BLaER1 treated with 17β-estradiol and CSF1 and Interleukin-3, amounts not matched to agents 10 nM and 100 nM (cell line): ENCODE measurements around the gene SMARCA5.
"Not testable (repeated sequence)": the region's sequence is repeated elsewhere in the genome, so short reads cannot be mapped to it uniquely, and the experiment has no call there.

Experiments
- H3K27ac ChIP-seq, 11 experiments: shearing (Covaris generic); formaldehyde crosslinking; 2 replicates each; pipeline ENCODE4 v1.8.1; 2022
- H3K27me3 ChIP-seq, 11 experiments: shearing (Covaris generic); formaldehyde crosslinking; 2 replicates each; pipeline ENCODE4 v1.8.1; 2022
- H3K36me3 ChIP-seq, 11 experiments: shearing (Covaris generic); formaldehyde crosslinking; 2 replicates each; pipeline ENCODE4 v1.8.1; 2022
- H3K4me1 ChIP-seq, 10 experiments: shearing (Covaris generic); formaldehyde crosslinking; 2 replicates each; pipeline ENCODE4 v1.8.1; 2022
- H3K4me2 ChIP-seq, 11 experiments: shearing (Covaris generic); formaldehyde crosslinking; 2 replicates each; pipeline ENCODE4 v1.8.1; 2022
- H3K4me3 ChIP-seq, 10 experiments: shearing (Covaris generic); formaldehyde crosslinking; 2 replicates each; pipeline ENCODE4 v1.8.1; 2022
- H3K9ac ChIP-seq, 11 experiments: shearing (Covaris generic); formaldehyde crosslinking; 2 replicates each; pipeline ENCODE4 v1.8.1; 2022
- H3K9me3 ChIP-seq, 11 experiments: shearing (Covaris generic); formaldehyde crosslinking; replicated peaks in 1 of 11; 2 replicates each; pipeline ENCODE4 v1.8.1; 2022
- H4K20me1 ChIP-seq, 11 experiments: shearing (Covaris generic); formaldehyde crosslinking; 2 replicates each; pipeline ENCODE4 v1.8.1; 2022
- Cebpa-rat ChIP-seq, 11 experiments: shearing (Covaris generic); IDR thresholded peaks; 2 replicates each; pipeline ENCODE4 v1.8.1; 2022

The SMARCA5 gene

GRCh38 chr4:143517764-143518163 is 4.3 kb downstream of the SMARCA5 start:
- Histone ChIP-seq H4K20me1 (peaks cover 27 to 92% (median 85%) of the 10 kb centered on the region in 11 experiments; a peak in 21 of 22 replicates), H3K27ac (no peak overlapping the region), H3K9me3 (no peaks in the 10 kb centered on the region), H3K4me1 (peaks cover 17 to 61% (median 26%) of the 10 kb centered on the region in 10 experiments), H3K4me2 (peak overlapping the region in 6 of 11 experiments; percentile 6 to 97 (median 92); a peak in 6 of 22 replicates), H3K9ac (no peak overlapping the region), H3K36me3 (peaks cover 48 to 68% (median 55%) of the 10 kb centered on the region in 11 experiments), H3K27me3 (no peaks in the 10 kb centered on the region), H3K4me3 (no peak overlapping the region)
- no peak for TF ChIP-seq Cebpa-rat (IDR thresholded peaks at IDR 0.05)

- H3K27ac ChIP-seq: no peak overlapping the region
- H4K20me1 ChIP-seq: peaks cover 0 to 98% (median 81%) of the 10 kb centered on the region in 11 experiments; a peak in 20 of 22 replicates
- H3K4me2 ChIP-seq: no peak overlapping the region
- TF ChIP-seq Cebpa-rat (IDR thresholded peaks at IDR 0.05): no peak
- H3K36me3 ChIP-seq: peaks cover 91 to 100% (median 98%) of the 10 kb centered on the region in 11 experiments
- H3K27me3 ChIP-seq: no peaks in the 10 kb centered on the region
- H3K4me3 ChIP-seq: no peak overlapping the region
- H3K9me3 ChIP-seq: no peaks in the 10 kb centered on the region
- peaks cover 0 to 26% (median 3%) of the 10 kb centered on the region in 10 experiments; a peak in 9 of 20 replicates for H3K4me1 ChIP-seq
- H3K9ac ChIP-seq: no peak overlapping the region
Observed at GRCh38 chr4:143524211-143524610, 10.7 kb downstream of the SMARCA5 start.

DNA sequence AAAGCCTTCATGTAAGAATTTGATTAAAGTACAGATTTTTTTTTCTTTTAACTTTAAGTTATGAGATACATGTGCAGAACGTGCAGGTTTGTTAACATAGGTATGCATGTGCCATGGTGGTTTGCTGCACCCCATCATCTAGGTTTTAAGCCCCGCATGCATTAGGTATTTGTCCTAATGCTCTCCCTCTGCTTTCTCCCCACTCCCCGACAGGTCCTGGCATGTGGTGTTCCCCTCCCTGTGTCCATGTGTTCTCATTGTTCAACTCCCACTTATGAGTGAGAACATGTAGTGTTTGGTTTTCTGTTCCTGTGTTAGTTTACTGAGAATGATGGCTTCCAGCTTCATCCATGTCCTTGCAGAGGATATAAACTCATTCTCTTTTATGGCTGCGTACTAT is 14.5 kb downstream of the SMARCA5 start:
- Histone ChIP-seq H4K20me1 (peaks cover 4 to 91% (median 67%) of the 10 kb centered on the region in 11 experiments; a peak in 20 of 22 replicates), H3K36me3 (peaks cover 91 to 100% (median 100%) of the 10 kb centered on the region in 11 experiments)
- not testable (repeated sequence) for H3K9ac ChIP-seq, H3K4me3 ChIP-seq, H3K4me2 ChIP-seq, H3K9me3 ChIP-seq, H3K27ac ChIP-seq, H3K4me1 ChIP-seq, H3K27me3 ChIP-seq

DNA sequence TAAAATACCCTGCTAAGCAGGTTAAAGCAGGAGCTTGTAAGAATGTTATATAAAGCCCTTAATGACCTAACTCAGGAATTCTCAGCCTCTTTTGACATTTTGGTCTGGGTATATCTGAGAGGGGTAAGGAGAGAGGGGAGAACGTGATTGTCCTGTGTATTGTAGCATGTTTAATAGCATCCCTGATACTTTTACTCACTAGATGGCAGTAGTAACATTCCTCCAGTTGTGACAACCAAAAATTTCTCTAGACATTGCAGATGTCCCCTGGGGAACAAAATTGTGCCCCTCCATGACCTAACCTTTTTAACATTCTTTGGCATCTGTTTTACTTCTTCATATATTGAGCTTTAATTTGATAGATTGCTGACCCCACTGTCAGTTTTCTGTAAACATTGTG is 17.9 kb downstream of the SMARCA5 start:
- peaks cover 4 to 67% (median 55%) of the 10 kb centered on the region in 11 experiments; a peak in 19 of 22 replicates for H4K20me1 ChIP-seq
- no peak overlapping the region for H3K4me2 ChIP-seq
- no peaks in the 10 kb centered on the region for H3K9me3 ChIP-seq
- no peak overlapping the region for H3K9ac ChIP-seq
- H3K27me3 ChIP-seq: no peaks in the 10 kb centered on the region
- H3K36me3 ChIP-seq: peaks cover 94 to 100% (median 100%) of the 10 kb centered on the region in 11 experiments
- no peak for TF ChIP-seq Cebpa-rat (IDR thresholded peaks at IDR 0.05)
- no peak overlapping the region for H3K4me3 ChIP-seq
- H3K27ac ChIP-seq: no peak overlapping the region
- H3K4me1 ChIP-seq: no peaks in the 10 kb centered on the region

GRCh38 chr4:143531788-143532491 is 18.4 kb downstream of the SMARCA5 start:
- H3K27ac ChIP-seq: no peak overlapping the region
- H3K36me3 ChIP-seq: peaks cover 94 to 100% (median 100%) of the 10 kb centered on the region in 11 experiments
- H3K4me2 ChIP-seq: no peak overlapping the region
- TF ChIP-seq Cebpa-rat (IDR thresholded peaks at IDR 0.05): no peak
- H3K27me3 ChIP-seq: no peaks in the 10 kb centered on the region
- peaks cover 4 to 64% (median 52%) of the 10 kb centered on the region in 11 experiments; a peak in 18 of 22 replicates for H4K20me1 ChIP-seq
- H3K9ac ChIP-seq: no peak overlapping the region
- no peak overlapping the region for H3K4me3 ChIP-seq
- H3K4me1 ChIP-seq: no peaks in the 10 kb centered on the region
- no peaks in the 10 kb centered on the region for H3K9me3 ChIP-seq

DNA sequence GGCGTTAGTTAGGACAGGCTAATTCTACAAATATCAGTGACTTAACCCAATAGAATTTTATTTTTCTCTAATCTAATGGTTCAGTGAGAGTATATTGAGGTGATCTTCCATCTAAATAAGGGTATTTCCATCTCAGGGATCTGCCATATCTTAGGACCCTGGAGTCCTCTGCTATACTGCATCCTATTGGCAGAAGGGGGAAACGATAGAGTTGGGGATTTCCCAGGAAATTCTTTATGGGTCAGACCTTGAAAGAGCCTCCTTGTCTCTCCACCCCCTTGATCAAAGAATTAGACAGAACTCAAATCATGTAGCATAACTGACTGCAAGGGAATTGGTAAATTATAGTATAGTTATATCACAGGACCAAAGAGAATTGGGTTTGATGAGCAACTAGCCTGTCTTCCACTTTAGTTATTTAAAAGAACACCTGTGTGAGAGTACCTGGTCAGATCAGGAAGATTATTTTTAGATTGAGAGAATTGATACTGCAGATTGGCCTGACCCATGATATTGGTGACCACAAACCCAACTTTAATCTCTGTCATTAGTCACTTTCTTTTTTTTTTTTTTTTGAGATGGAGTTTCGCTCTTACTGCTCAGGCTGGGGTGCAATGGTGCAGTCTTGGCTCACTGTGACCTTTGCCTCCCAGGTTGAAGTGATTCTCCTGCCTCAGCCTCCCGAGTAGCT is 25.6 kb downstream of the SMARCA5 start:
- peaks cover 99 to 100% (median 100%) of the 10 kb centered on the region in 11 experiments for H3K36me3 ChIP-seq
- no peak overlapping the region for H3K4me2 ChIP-seq

DNA sequence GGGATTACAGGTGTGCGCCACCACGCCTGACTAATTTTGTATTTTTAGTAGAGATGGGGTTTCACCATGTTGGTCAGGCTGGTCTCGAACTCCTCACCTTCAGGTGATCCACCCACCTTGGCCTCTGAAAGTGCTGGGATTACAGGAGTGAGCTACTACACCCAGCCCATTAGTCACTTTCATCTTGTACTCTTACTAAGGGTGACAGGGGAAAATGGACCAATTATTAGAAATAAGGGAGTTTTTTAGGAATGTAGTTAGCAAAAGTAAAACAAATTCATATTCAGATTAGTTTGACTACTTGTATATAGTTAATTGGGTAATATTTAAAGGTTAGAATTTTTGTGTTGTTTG is 26.1 kb downstream of the SMARCA5 start:
- Histone ChIP-seq H3K9me3 (no peaks in the 10 kb centered on the region), H3K9ac (no peak overlapping the region), H3K4me3 (no peak overlapping the region), H3K4me1 (no peaks in the 10 kb centered on the region), H4K20me1 (peaks cover 0 to 23% (median 10%) of the 10 kb centered on the region in 11 experiments; a peak in 13 of 22 replicates), H3K4me2 (no peak overlapping the region), H3K27me3 (no peaks in the 10 kb centered on the region), H3K27ac (no peak overlapping the region), H3K36me3 (peaks cover 99 to 100% (median 100%) of the 10 kb centered on the region in 11 experiments)
- no peak for TF ChIP-seq Cebpa-rat (IDR thresholded peaks at IDR 0.05)

More for the DNA sequence above, 25.6 kb downstream of the SMARCA5 start:
- TF ChIP-seq Cebpa-rat (IDR thresholded peaks at IDR 0.05): no peak
- Histone ChIP-seq H3K4me1 (no peaks in the 10 kb centered on the region), H3K9ac (no peak overlapping the region), H3K9me3 (no peaks in the 10 kb centered on the region), H3K27ac (no peak overlapping the region), H4K20me1 (peaks cover 0 to 23% (median 10%) of the 10 kb centered on the region in 11 experiments; a peak in 13 of 22 replicates), H3K4me3 (no peak overlapping the region), H3K27me3 (no peaks in the 10 kb centered on the region)

DNA sequence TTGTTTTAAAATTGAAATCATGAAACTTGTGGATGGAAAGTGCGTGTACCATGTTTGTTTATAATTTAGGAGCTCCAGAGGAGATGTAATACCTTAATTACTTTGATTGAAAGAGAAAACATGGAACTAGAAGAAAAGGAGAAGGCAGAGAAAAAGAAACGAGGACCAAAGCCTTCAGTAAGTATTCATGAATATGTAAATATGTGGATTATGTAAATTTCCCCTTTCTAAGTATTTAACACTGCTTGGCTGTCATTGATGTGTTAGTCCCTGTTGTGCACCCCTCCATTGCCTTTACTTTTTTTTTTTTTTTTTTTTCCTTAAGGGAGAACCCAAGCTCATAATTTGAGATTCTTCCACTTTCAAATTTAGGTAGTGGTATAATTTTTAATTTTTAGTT is 36.4 kb downstream of the SMARCA5 start:
- Histone ChIP-seq H3K9me3 (no peaks in the 10 kb centered on the region), H3K27me3 (no peaks in the 10 kb centered on the region), H3K27ac (no peak overlapping the region), H3K36me3 (peaks cover 92 to 100% (median 98%) of the 10 kb centered on the region in 11 experiments), H4K20me1 (peaks cover 0 to 29% (median 20%) of the 10 kb centered on the region in 11 experiments; a peak in 10 of 22 replicates), H3K9ac (no peak overlapping the region), H3K4me3 (no peak overlapping the region), H3K4me2 (no peak overlapping the region), H3K4me1 (no peaks in the 10 kb centered on the region)
- TF ChIP-seq Cebpa-rat (IDR thresholded peaks at IDR 0.05): no peak
